ENCODE data around the gene DDR2.

The DDR2 gene

GRCh38 chr1:162644986-162645314, 12.7 kb downstream of the DDR2 start:
- DNase-seq (ENCODE audit: low read depth), result no peak
- no peak for TF ChIP-seq CTCF (IDR thresholded peaks at IDR 0.05; ENCODE audit: insufficient read depth, low read depth, low read length, missing control alignments)
- H3K4me3 ChIP-seq (ENCODE audit: low read length), result no peak overlapping the region

- no peak for DNase-seq (ENCODE audit: low read depth)
- TF ChIP-seq CTCF (IDR thresholded peaks at IDR 0.05; ENCODE audit: insufficient read depth, low read depth, low read length, missing control alignments), result no peak
- no peak overlapping the region for H3K4me3 ChIP-seq (ENCODE audit: low read length)
Measured at GRCh38 chr1:162645666-162646065, 13.4 kb downstream of the DDR2 start.

DNA sequence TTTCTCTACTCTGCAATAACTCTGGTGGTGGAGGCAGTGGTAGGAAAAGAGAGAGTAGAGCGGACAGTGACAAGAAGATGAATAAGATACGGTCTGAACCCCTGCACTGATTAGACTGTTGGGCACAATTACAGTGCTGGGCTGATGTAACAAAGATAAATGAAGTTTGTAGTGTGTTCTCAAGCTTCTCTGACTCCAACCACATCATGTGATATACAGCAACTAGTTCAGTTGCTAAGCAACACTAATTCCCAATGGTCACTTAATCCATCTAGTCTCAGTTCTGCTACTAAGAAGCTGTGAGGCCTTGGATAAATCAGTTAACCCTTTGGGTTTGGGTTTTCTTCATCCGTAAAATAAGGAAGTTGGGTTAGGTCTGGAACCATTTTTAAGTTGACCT, 17.3 kb downstream of the DDR2 start:
- H3K4me3 ChIP-seq (ENCODE audit: low read length), result no peak overlapping the region
- DNase-seq (ENCODE audit: low read depth), result no peak
- TF ChIP-seq CTCF (IDR thresholded peaks at IDR 0.05; ENCODE audit: insufficient read depth, low read depth, low read length, missing control alignments), result no peak

GRCh38 chr1:162654915-162655620, 22.8 kb downstream of the DDR2 start:
- no peak for TF ChIP-seq CTCF (IDR thresholded peaks at IDR 0.05; ENCODE audit: insufficient read depth, low read depth, low read length, missing control alignments)
- H3K4me3 ChIP-seq (ENCODE audit: low read length), result no peak overlapping the region
- DNase-seq (ENCODE audit: low read depth), result no peak

GRCh38 chr1:162656266-162656665, 24.0 kb downstream of the DDR2 start:
- DNase-seq (ENCODE audit: low read depth), result no peak
- TF ChIP-seq CTCF (IDR thresholded peaks at IDR 0.05; ENCODE audit: insufficient read depth, low read depth, low read length, missing control alignments), result no peak
- H3K4me3 ChIP-seq (ENCODE audit: low read length), result no peak overlapping the region

DNA sequence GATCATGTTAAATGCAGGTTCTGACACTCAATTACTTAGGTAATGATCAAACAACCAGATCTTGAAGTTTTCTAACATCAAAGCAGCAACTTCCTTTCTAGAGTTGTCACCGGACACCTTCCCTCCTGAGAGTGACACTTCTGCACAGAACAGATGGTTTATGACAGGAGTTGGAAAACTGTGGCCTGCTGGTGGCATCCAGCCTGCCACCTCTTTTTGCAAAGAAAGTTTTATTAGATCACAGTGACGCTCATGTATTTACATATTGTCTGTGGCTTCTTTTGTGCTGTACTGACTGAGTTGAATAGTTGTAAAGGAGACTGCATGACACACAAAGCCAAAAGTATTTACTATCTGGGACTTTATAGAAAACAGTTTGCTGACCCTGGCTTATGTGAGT, 28.3 kb downstream of the DDR2 start:
- H3K4me3 ChIP-seq (ENCODE audit: low read length), result no peak overlapping the region
- TF ChIP-seq CTCF (IDR thresholded peaks at IDR 0.05; ENCODE audit: insufficient read depth, low read depth, low read length, missing control alignments), result no peak
- no peak for DNase-seq (ENCODE audit: low read depth)

DNA sequence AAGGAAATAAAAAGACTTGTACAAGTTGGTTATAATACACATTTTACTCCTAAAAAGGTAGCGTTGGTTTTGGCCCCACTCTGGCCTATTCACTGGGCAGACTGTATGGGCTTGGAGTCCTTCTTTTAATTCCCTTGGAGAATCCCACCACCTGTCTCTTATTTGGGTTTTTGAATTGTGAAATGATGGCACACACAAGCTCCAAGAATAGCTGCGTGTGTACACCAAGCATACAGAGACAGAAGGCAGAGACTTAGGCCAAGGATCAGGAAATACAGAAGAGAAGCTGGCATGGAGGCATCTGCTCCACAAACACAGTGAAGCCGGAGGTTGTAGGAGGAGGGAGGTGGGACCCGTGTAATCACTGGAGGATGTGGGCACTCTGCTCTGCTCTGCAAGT, 29.1 kb downstream of the DDR2 start:
- DNase-seq (ENCODE audit: low read depth), result no peak

More for the DNA sequence above, 29.1 kb downstream of the DDR2 start:
- no peak for TF ChIP-seq CTCF (IDR thresholded peaks at IDR 0.05; ENCODE audit: insufficient read depth, low read depth, low read length, missing control alignments)
- H3K4me3 ChIP-seq (ENCODE audit: low read length), result no peak overlapping the region

All from epithelial cell of esophagus (primary cell).